Measurements from ENCODE around the gene SZT2.
"Not testable (repeated sequence)": the region's sequence is repeated elsewhere in the genome, so short reads cannot be mapped to it uniquely, and the experiment has no call there.

The SZT2 gene

GRCh38 chr1:43386676-43387075 lies 3.0 kb upstream of the SZT2 start:
- no peak for DNase-seq (ENCODE audit: extremely low read depth in 1 of 2, low read depth in 1 of 2)

GRCh38 chr1:43387976-43388599 lies 1.6 kb upstream of the SZT2 start:
- DNase-seq (ENCODE audit: extremely low read depth in 1 of 2, low read depth in 1 of 2): no peak

GRCh38 chr1:43388613-43389012 lies 1.1 kb upstream of the SZT2 start:
- no peak for DNase-seq (ENCODE audit: extremely low read depth in 1 of 2, low read depth in 1 of 2)

GRCh38 chr1:43392702-43393101 lies 3.0 kb downstream of the SZT2 start:
- DNase-seq (ENCODE audit: extremely low read depth in 1 of 2, low read depth in 1 of 2): no peak

GRCh38 chr1:43395523-43395922 lies 5.8 kb downstream of the SZT2 start:
- no peak for DNase-seq (ENCODE audit: extremely low read depth in 1 of 2, low read depth in 1 of 2)

- DNase-seq (ENCODE audit: extremely low read depth in 1 of 2, low read depth in 1 of 2): no peak
These were observed 6.4 kb downstream of the SZT2 start for GRCh38 chr1:43396059-43396458.

- no peak for DNase-seq (ENCODE audit: extremely low read depth in 1 of 2, low read depth in 1 of 2)
These were observed 8.5 kb downstream of the SZT2 start for GRCh38 chr1:43398227-43398626.

DNA sequence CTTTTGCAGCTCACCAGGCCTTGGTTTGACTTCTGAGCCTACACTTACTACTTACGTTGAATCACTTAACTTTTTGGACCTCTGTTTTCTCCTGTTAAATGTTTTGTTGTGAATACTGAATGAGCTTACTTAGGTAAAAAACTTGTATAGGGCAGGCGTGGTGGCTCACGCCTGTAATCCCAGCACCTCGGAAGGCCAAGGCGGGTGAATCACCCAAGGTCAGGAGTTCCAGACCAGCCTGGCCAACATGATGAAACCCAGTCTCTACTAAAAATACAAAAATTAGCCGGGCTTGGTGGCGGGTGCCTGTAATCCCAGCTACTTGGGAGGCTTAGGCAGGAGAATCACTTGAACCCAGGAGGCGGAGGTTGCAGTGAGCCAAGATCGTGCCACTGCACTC lies 10.7 kb downstream of the SZT2 start:
- not testable (repeated sequence) for DNase-seq (ENCODE audit: extremely low read depth in 1 of 2, low read depth in 1 of 2)

DNA sequence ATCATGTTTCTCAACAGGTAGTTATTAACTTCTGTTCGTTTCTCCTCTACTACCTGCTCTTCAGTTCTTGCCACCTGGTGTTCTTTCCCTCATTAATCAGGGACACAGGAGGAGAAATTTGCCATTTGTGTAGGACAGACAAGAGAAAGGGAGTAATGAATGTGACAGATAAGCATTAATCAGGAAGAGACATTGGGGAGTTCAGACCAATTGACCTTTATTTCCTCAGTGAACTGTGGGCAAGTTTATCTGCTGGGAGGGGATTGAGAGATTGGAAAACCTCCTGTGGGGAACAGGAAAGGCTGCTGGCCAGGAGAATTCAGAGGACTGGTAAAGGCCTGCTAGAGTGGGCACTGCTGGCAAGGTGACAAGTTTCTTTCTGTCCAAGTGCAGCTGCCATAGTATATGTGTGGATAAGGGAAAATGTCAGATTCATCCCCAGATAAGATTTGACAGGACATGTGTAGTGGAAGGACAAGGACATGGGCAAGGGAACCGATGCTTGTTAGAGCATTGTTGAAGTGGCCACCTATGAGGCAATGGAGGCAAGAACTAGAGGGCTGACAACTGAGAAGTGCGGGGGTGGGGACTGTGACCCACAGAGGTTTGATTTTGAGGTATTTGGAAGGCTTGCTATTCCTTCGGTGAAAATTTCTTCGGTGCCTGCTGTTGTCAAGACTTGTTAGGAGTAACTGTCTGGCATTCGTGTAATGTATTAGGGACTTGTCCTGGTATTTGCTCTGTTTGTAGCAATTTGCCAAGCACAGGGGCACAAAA lies 12.6 kb downstream of the SZT2 start:
- no peak for DNase-seq (ENCODE audit: extremely low read depth in 1 of 2, low read depth in 1 of 2)

DNA sequence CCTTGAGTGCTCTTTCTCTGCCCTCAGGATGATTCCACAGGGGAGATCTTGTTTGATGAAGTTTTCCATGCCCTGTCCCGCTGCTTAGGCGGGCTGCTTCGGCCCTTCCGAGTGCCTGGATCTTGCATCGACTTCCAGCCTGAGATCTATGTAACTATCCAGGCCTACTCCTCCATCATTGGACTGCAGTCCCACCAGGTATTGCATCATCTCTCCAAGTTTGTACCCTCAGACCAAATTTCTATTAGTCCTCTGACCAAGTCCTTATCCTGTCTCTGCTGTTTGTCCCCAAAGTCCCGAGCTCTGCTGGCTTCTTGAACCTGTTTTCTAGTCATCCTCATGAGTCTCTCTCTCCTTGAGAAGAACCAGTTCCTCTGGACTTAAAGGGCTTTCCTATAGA lies 14.7 kb downstream of the SZT2 start:
- DNase-seq (ENCODE audit: extremely low read depth in 1 of 2, low read depth in 1 of 2): no peak

- DNase-seq (ENCODE audit: extremely low read depth in 1 of 2, low read depth in 1 of 2): no peak
These were observed 15.6 kb downstream of the SZT2 start for GRCh38 chr1:43405219-43405875.

DNA sequence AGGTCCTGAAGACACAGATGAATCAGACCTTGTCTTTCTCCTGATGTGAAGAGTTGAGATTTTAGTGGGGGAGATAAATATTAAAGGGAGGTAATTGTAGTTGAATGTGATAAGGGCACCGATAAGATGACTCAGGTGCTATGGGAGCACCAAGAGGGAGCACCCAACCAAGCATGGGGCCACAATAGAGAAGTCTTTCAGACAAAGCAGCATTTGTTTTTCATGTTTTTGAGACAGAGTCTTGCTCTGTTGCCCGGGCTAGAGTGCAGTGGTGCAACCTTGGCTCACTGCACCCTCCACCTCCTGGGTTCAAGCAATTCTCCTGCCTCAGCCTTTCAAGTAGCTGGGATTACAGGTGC lies 16.2 kb downstream of the SZT2 start:
- no peak for DNase-seq (ENCODE audit: extremely low read depth in 1 of 2, low read depth in 1 of 2)

DNA sequence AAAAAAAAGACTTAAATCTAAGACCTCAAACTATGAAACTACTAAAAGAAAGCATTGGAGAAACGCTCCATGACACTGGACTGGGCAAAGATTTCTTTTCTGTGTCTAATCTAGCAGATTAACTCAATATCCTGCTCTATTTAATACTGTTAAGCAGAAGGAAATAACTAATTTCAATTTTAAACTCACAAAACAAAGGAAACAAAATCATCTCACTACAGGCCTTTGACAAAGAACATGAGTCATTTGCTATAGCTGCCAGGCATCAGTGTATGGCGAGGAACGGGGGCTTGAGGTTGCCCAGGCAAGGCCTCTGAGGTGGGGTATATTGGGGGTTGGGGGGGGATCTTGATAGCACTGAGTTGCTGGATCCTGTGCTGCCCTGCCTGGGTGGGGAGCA lies 20.9 kb downstream of the SZT2 start:
- DNase-seq (ENCODE audit: extremely low read depth in 1 of 2, low read depth in 1 of 2): no peak

GRCh38 chr1:43413426-43413825 lies 23.7 kb downstream of the SZT2 start:
- not testable (repeated sequence) for DNase-seq (ENCODE audit: extremely low read depth in 1 of 2, low read depth in 1 of 2)

DNA sequence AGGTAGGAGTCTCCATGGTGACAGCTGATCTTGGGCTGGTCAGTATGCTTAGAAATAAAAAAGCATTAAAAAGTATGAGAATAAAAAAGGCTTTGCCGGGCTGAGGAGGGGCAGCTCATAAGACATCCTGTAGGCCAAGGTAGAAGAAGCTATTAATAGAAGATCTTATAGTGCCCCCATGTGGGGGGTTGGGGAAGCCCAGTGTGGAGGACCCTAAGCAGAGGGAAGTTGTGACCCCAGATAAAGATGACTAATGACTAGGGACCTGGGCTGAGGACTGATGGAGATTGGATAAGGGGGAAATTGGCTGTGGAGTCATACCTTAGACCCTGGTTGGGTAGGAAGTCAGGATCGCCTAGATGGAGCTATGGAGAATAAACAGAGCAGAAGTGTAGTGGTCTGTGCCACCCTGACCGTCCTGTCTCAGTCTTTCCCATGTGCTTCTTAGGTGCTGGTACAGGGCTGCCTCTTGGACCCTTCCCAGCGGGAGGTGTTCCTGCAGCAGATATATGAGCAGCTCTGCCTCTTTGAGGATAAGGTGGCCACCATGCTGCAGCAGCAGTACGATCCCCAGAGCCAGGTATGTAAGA lies 25.0 kb downstream of the SZT2 start:
- DNase-seq (ENCODE audit: extremely low read depth in 1 of 2, low read depth in 1 of 2): peak; percentile 17 to 37

GRCh38 chr1:43415901-43416300 lies 26.2 kb downstream of the SZT2 start:
- DNase-seq (ENCODE audit: extremely low read depth in 1 of 2, low read depth in 1 of 2): no peak

- no peak for DNase-seq (ENCODE audit: extremely low read depth in 1 of 2, low read depth in 1 of 2)
These were observed 29.2 kb downstream of the SZT2 start for GRCh38 chr1:43418858-43419257.

DNA sequence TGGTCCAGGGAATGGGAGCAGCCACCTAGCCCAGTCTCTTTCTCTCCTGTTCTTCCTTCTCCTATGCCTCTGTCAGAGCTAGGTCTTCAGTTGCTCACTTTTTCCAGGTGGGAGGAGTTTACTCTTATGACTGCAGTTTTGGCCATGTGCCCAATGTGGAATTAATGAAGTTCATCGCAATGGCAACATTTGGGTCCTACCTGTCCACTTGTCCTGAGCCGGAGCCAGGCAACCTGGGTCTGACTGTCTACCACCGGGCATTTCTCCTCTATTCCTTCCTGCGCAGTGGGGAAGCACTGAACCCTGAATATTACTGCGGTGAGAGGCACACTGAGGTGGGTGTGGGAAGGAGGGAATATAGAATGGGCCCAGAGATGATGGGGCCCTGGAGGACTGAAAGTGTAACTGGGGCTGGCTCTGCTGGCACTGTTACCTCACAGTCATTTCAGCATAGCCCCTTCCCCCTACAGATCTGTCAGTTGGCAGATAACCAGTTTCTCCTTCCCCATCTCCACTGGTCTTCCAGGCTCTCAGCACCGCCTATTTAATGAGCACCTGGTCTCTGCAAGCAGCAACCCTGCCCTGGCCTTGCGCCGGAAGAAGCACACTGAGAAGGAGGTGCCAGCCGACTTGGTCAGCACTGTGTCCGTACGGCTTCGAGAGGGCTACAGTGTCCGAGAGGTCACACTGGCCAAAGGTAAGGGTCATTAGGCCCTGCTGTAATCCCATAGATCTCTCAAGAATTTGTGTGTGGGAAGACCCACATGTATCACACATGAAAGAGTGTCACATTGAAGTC lies 30.1 kb downstream of the SZT2 start:
- DNase-seq (ENCODE audit: extremely low read depth in 1 of 2, low read depth in 1 of 2): no peak

- no peak for DNase-seq (ENCODE audit: extremely low read depth in 1 of 2, low read depth in 1 of 2)
These were observed 31.2 kb downstream of the SZT2 start for GRCh38 chr1:43420874-43421273.

- DNase-seq (ENCODE audit: extremely low read depth in 1 of 2, low read depth in 1 of 2): no peak
These were observed 31.7 kb downstream of the SZT2 start for GRCh38 chr1:43421396-43421795.

All from activated CD8-positive, alpha-beta memory T cell treated with anti-CD3 and anti-CD28 coated beads for 1 hour (primary cell).